ENCODE data around the gene RNF31. TPM values are rescaled to one million over a fixed set of nuclear protein-coding genes. Genes with fewer than 3 reads are reported as not detected.
A peak's percentile ranks its signal among the peaks of the same experiment; 100 is the strongest.

Gene RNF31
- total RNA-seq, 1 experiment from 2014 or later: 44.3 TPM

DNA sequence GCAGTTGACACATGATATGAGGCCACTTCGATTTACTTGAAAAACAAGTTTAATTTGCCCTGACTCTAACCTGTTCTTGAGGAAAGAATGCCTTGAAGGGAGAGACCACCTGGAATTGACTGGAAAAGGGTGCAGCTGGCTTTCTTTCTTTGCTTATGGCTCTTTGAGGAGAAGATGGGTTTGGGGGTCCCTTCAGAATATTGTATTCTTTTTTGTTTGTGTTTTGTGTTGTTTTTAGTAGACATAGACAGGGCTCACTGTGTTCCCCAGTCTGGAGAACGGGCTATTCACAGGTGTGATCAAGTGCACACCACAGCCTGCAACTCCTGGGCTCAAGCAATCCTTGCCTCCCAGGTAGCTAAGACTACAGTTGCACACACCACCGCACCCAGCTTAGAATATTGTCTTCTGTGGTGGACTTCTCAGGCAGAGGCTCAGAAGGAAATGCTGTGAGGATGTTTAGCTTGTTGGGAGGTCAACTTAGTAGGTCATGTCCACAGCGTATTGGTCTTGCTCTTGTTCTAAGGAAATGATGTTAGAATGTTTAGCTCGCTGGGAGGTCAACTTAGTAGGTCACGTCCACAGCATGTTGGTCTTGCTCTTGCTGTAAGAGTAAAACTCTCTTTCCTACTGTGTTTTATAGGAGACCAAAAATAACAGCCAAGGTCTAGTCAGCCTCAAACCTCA is 31.0 kb upstream of the RNF31 start:
- no peak for DNase-seq (ENCODE audit: low spot score)

DNA sequence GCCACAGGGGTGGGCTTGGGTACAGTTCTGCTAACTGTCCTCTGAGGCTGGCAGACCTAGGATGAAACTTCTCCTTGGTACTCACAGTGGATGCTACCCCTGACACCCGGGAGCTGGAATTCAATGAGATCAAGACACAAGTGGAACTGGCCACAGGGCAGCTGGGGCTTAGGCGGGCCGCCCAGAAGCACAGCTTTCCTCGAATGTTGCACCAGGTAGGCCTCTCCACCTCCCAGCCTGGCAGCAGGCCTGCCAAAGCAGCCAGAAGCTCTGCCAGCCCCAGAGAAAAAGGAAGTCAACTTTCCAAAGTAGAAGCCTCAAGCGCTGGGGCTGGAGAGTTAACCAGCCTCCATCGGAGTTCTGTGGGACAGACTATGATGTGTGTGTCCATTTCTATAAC is 30.1 kb upstream of the RNF31 start:
- DNase-seq (ENCODE audit: low spot score): no peak

DNA sequence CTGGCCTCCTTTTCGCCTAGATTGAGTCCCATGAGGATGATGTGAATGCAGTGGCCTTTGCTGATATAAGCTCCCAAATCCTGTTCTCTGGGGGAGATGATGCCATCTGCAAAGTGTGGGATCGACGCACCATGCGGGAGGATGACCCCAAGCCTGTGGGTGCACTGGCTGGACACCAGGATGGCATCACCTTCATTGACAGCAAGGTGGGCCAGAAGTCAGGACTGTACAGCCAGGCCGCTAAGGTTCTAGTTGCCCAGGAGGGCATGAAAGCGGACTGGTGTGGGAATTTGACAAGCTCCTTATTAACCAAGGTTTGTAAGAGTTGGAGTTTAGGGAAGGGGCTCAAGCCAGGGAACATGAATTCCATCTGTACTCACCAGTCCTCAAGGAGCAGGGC is 27.6 kb upstream of the RNF31 start:
- DNase-seq (ENCODE audit: low spot score): no peak

DNA sequence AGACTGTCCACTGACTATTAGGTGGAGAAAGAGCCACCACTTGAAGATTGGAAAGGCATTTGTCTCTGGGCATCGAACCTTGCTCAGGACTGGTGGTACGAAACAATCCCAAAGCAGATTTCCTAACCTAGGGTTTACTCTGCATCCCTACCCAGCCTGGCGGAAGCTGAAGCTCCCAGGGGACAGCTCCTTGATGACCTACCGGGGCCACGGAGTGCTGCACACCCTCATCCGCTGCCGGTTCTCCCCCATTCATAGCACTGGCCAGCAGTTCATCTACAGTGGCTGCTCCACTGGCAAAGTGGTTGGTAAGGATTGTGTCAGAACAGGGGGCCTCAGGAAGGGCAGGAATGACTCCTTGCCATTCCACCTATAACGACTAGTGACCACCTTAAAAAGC is 26.1 kb upstream of the RNF31 start:
- DNase-seq (ENCODE audit: low spot score): no peak

DNA sequence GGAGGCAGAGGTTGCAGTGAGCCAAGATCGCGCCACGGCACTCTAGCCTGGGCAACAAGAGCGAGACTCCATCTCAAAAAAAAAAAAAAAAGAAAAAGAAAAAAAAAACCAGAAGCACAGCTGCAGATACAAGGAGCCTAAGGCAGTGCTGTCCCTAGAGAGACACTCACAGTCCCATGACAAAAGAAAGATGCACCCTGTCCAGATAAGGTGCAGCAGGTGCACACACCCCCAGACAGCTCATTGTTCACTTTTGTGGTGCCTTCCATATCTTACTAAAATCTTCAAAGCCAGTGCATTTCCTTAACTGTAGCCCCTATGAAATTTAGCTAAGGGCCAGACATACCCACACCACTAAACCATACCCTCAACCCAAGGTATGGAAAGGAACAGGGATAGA is 24.9 kb upstream of the RNF31 start:
- DNase-seq (ENCODE audit: low spot score): no peak

DNA sequence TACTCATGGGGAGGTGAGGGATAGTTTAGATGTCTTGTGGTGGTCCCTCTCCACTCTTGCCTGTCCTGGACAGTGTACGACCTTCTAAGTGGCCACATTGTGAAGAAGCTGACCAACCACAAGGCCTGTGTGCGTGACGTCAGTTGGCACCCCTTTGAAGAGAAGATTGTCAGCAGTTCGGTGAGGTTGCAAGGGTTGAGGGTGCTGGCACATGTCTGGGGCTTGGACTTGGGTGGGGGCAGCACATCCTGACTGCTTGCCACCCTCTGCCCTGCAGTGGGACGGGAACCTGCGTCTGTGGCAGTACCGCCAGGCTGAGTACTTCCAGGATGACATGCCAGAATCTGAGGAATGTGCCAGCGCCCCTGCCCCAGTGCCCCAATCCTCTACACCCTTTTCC is 24.4 kb upstream of the RNF31 start:
- no peak for DNase-seq (ENCODE audit: low spot score)

DNA sequence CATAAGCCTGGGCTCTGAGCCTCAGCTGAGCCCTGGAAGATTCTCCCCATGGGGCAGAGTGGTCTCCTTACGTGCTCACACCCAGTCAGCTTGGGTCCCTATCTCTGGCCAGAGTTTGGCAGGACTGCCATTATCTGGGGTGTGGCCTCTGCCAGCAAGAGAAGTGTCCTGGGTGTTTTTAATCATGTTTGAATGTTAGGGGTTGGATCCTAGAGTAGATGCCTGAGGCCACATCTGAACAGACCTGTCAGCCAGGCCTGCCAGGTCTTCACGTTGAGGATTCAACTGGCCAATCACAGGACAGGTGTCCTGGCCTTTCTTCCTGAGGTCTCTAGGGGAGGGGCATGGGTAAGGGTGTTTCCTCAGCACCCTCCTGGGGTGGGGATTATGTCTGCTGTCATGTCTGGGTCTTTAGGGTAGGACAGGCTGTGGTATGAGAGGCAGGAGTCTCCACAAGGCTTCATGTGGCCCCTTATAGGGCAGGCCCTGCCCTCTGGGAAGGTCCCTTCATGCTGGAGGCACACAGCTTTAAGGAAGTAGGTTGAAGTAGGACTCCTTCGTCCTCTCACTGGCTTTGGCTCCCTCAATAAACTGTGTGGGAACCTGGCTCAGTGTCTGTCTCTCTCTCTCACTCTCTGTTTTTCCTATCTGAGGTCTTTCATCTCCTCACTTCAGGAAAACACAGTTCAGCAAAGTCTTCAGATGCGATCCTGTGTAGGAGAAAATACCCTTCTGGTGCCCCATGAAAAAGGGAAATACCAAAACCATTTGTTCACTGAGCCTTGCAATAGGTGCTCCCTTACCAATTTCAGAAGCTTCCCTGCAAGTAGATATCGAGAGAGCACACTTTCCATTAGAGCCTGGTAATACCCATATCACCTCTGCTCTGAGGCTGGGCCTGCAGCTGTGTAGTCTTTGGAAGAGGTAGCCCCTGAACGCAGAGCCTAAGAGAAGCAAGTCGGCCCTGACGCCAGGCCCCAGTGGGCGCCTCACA is 23.6 kb upstream of the RNF31 start:
- no peak for DNase-seq (ENCODE audit: low spot score)

DNA sequence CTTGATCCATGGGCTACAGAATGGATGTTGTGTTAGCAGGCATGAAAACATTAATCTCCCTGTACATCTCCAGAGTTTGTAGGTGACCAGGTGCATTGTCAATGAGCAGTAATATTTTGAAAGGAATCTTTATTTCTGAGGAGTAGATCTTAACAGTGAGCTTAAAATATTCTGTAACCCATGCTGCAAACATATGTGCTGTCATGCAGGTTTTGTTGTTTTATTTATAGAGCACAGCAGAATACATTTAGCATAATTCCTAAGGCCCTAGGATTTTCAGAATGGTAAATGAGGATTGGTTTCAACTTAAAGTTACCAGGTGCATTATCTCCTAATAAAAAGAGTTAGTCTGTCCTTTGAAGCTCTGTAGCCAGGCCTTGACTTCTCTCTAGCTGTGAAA is 20.4 kb upstream of the RNF31 start:
- no peak for DNase-seq (ENCODE audit: low spot score)

DNA sequence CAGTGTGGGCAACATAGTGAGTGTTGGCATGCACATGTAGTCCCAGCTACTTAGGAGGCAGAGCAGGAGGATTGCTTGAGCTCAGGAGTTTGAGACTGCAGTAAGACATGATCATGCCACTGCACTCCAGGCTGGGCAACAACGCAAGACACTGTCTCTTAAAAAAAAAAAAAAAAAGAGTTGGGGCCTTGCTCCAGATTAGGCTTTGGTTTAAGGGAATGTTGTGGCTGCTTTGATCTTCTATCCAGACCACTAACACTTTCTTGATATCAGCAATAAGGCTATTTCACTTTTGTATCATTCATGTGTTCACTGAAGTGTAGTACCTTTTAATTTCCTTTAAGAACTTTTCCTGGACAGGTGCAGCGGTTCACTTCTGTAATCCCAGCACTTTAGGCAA is 19.6 kb upstream of the RNF31 start:
- DNase-seq (ENCODE audit: low spot score): no peak

DNA sequence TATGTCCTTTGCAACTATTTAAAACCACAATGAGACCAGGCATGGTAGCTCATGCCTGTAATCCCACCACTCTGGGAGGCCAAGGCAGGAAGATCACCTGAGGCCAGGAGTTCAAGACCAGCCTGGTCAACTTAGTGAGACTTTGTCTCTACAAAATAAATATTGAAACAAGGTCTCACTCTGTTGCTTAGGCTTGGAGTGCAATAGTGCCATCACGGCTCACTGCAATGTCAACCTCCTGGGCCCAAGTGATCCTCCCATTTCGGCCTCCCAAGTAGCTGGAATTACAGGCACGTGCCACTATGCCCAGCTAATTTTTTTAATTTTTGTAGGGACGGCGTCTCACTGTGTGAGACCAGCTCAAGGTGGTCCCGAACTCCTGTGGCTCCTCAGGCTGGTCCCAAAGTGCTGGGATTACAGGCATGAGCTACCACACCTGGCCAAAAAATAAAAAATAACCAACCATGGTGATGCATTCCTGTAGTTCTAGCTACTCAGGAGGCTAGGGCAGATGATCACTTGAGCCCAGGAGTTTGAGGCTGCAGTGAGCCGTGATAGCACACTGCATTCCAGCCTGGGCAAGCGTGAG is 17.8 kb upstream of the RNF31 start:
- DNase-seq (ENCODE audit: low spot score): no peak

DNA sequence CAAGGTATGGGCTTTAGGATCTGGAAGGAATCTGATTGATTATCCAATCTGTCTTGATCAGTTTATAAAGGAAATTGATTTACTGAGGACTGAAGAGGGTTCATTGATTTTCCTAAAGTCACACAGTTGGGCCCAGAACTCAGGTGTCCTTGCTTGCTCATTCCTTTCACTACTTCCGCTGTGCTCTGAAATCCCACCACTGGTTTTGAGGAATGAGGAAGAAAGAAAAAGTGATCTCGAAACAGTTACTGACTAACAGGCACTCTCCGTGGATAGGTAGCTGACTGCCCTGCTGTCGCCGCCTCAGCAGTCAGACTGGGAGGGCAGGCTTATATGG is 16.9 kb upstream of the RNF31 start, which contains the start of gene FITM1:
Gene FITM1, plus strand, starts transcription at position 280 of the 337 bp plus-strand sequence. CDS start 905 bp downstream, outside the sequence.
- DNase-seq (ENCODE audit: low spot score): no peak

DNA sequence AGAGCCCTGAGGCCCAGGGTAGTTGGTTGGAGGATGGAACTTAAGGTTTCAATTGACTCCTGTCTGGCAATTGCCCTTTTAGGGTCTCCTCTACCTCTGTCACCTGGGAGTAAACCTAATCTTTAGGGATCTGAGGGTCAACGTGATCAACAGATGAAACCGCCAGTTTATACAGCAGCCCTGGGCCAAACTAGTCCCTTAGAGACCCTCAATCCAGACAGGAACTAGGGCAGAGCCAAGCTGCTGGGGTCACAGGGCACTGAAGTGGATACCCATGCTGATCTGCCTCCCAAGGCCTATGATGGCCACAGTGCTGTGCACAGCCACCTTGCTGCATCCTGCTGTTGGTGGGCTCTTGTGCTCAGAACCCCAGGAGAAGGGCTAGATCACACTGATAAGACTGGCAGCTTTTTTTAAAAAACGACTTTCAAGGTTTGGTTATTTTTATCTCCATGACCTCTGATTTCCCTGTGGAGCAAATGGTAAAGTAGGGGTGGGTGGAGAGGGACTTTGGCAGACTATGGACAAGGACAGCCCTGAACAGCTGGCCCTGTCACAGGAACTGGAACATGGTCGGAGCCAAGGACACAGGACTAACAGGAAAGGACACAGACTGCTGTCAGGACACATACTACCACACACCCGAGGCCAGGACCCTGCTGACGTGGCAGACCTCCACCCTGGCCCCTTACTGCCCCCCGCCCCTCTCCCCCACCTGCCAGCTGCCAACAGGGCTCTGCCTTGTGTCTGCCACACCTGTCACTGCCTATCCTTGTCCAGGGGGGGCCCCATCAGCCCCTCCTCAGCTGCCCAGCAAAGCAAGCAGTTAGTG is 16.4 kb upstream of the RNF31 start:
- DNase-seq (ENCODE audit: low spot score): no peak

DNA sequence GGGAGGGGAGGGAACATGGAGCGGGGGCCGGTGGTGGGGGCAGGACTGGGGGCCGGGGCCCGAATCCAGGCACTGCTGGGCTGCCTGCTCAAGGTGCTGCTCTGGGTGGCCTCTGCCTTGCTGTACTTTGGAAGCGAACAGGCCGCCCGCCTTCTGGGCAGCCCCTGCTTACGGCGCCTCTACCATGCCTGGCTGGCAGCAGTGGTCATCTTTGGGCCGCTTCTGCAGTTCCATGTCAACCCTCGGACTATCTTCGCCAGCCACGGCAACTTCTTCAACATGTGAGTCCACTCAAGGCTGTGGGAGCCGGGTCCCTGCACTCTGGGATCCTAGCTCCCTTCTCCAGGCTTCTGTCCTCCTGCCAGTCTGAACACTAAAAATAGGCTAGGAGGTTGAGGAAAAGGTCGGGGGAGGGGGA is 15.7 kb upstream of the RNF31 start:
- DNase-seq (ENCODE audit: low spot score): no peak

DNA sequence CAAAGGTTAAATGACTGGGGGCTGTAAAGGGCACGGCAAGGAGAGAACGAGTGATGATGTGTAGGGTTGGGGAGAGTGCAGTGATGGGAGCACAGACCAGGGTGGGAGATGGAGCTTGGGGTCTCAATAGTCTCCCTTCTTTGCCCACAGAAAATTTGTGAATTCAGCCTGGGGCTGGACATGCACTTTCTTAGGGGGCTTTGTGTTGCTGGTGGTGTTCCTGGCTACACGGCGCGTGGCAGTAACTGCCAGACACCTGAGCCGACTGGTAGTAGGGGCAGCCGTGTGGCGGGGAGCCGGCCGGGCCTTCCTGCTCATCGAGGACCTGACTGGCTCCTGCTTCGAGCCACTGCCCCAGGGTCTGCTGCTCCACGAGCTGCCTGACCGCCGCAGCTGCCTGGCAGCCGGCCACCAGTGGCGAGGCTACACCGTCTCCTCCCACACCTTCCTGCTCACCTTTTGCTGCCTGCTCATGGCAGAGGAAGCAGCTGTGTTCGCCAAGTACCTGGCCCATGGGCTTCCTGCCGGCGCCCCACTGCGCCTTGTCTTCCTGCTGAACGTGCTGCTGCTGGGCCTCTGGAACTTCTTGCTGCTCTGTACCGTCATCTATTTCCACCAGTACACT is 15.1 kb upstream of the RNF31 start:
- no peak for DNase-seq (ENCODE audit: low spot score)

DNA sequence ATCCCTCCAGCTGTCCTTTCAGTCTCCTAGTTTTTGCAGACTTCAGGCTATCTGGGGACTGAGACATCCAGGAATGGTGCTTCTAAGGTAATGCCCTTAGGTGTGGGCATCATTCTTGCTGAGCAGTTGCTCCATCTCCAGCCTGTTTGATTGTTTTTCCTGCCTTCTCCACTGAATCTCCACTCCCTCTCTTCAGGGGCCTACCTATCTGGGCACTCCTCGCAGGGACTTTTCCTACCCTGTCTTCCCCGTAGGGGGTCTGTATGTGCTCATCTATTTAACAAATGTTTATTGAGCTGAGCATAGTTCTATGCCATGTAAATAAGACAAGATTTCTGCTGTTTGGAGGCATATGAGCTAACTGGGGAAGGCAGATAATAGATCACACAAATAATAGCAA is 14.3 kb upstream of the RNF31 start:
- no peak for DNase-seq (ENCODE audit: low spot score)

DNA sequence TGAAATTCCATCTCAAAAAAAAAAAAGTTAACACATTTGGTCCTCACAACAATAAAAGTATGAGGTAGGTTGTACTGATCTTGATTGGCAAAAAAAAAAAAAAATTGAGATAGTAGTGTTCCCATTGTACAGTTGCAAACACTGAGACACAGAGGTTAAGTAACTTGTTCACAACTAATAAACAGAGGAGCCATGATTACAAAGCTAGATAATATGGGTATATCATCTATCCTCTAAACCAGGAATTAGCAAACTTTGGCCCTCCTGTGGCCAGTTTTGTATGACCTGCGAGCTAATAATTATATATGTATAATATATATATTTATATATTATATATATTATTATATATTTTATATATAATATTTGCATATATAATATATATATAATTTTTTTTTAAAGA is 13.6 kb upstream of the RNF31 start:
- no peak for DNase-seq (ENCODE audit: low spot score)

DNA sequence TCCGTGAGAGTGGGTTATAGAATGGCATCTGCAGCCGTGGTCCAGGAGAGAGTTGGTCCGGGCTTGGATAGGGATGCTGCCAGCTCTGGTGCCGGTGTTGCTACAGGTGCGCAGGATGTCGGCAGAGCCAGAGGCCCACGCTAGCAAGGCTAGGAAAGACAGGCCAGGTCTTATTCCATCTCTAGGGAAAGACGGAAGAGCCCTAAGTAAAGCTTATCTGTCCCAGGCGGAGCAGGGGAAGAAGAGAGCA is 11.8 kb upstream of the RNF31 start:
- DNase-seq (ENCODE audit: low spot score): no peak

DNA sequence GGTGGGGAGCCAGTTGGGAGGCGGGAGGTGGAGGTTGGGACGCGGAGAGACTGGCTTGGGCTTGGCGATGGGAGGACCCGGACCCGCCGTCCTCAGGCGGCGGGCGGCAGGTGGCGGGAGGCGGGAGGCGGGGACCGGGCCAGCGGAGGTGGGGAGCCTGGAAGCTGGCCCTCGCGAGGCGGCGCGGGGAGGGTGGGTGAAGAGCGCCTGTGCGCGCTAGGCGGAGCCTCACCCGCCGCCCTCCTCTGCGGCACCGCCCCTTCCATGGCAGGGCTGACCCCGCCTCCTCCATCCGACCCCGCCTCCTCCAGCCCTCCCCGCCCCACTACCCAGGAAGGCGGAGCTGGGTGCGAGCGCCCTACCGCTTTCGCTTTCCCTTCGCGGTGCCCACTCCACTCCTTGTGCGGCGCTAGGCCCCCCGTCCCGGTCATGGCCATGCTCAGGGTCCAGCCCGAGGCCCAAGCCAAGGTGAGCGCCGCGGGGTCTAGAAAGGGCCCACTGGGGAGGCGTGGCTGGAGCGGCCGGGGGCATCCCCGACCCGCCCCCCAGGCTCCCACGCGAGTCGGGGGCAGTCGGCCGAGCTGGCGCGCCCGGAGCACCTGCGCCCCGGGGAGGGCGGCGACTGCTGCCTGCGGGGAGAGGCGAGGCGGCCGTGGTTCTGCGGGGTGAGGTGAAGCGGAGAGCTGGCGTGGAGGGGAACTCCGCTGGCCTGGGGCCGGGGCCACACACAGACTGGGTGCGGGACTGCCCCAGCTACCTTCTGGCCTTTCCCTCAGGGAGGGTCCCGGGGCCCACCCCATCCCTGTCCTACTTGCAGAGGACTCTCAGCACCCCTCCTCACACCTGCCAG is 11.2 kb upstream of the RNF31 start, which contains the start of gene PSME1:
Gene PSME1, plus strand, starts transcription at position 361 of the 850 bp plus-strand sequence. Its CDS starts 69 bp downstream, at position 430.
- peak; percentile 77 for DNase-seq (ENCODE audit: low spot score)

DNA sequence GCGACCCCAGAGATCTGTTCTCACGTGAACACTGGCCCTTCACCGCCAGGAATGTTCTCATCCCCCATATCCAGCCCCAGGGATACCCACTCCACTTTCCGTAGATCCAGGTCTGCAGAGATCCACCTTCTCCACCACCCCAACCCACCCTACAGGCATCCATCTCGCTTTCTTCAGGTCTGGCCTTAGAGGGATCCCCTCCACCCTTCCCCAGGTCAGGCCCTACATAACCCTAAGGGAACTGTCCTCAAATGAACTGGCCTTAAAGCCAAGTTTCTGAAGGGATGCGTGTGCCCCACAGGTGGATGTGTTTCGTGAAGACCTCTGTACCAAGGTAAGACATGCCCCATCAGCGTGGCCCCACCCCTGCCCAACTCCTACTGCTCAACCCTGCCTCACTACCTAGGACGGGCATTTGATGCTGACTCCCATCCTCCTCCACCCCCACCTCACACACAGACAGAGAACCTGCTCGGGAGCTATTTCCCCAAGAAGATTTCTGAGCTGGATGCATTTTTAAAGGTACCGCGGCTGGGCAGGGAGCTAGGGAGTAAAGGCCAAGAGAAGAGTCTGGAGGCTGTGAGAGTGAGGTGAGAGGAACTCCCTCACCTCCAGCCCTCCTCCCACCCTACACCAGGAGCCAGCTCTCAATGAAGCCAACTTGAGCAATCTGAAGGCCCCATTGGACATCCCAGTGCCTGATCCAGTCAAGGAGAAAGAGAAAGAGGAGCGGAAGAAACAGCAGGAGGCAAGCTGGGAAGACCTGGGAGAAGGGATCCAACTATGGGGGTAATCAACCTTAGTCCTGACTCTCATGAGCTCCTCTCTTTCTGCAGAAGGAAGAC is 10.4 kb upstream of the RNF31 start:
- no peak for DNase-seq (ENCODE audit: low spot score)
